K562 (cell line): ENCODE results near the gene PSMB2. TPM values are rescaled to one million over a fixed set of nuclear protein-coding genes. Genes with fewer than 3 reads are reported as not detected.

Source experiments
- ATAC-seq: fragments of 200-7000 bp; cut with Tn5 transposase; 3 replicates; pipeline ENCODE4 v1.9.1; 2020; ENCODE audit warnings: moderate library complexity
- BruUV-seq: library from RNA; stranded (reverse); fragments of 400-500 nt; replicated peaks from 2 replicates; lab custom pipeline; 2021; lab: Mats Ljungman, UMichigan
- CTCF ChIA-PET: fragments of 300-600 bp; formaldehyde crosslinking; extraction: SDS; loops from one replicate; lab custom pipeline; 2021; ENCODE audit warnings: low intra/inter-chr PET ratio; lab: Yijun Ruan, JAX
- POLR2A ChIA-PET: fragments of 300-600, 350-650 bp; sonication (Branson Sonifier 250); formaldehyde crosslinking; extraction: SDS; loops from one replicate; lab custom pipeline; 2021; ENCODE audit warnings: antibody characterized with exemption, inconsistent platforms; lab: Yijun Ruan, JAX
- DNase-seq, 4 experiments: peaks; one replicate each; pipeline versions ENCODE4 v3.0.0 to v3.0.0-alpha.2; 2011 to 2018; ENCODE audit warnings: low spot score in 3 of 4, mixed read lengths in 3 of 4; ENCODE audit errors: extremely low read depth in 1 of 4
- FAIRE-seq: peaks from 2 replicates; lab custom pipeline; 2011; peaks lifted over from hg19 to GRCh38; lab: Jason Lieb, UNC
- H2AFZ ChIP-seq: 2 replicates; pipeline ENCODE4 v1.6.0; 2011; ENCODE audit warnings: low read depth, low read length, control low read depth, inconsistent platforms
- H3K27ac ChIP-seq: fragments of 200-600 bp; 3 replicates; pipeline ENCODE4 v1.8.0; 2011; ENCODE audit warnings: low read depth, mild to moderate bottlenecking, control low read depth, inconsistent platforms, low read length, moderate library complexity, mixed read lengths; ENCODE audit errors: extremely low read depth
- H3K27me3 ChIP-seq, 2 experiments: fragments of 300-600 bp in 1 of 2; 2 replicates in 1 of 2; 3 replicates in 1 of 2; pipeline versions ENCODE4 v1.6.0 to v1.8.0; 2011; ENCODE audit warnings: inconsistent platforms in 2 of 2, low read length in 2 of 2, mild to moderate bottlenecking in 1 of 2, mixed read lengths in 1 of 2, moderate library complexity in 1 of 2; ENCODE audit not compliant: control insufficient read depth in 2 of 2, insufficient read depth in 2 of 2
- H3K36me3 ChIP-seq: fragments of 300-600 bp; 3 replicates; pipeline ENCODE4 v1.8.0; 2011; ENCODE audit warnings: mild to moderate bottlenecking, low read length, inconsistent platforms; ENCODE audit not compliant: control insufficient read depth, insufficient read depth
- H3K4me1 ChIP-seq, 2 experiments: fragments of 200-600 bp in 1 of 2; replicated peaks in 1 of 2; 2 replicates in 1 of 2; 3 replicates in 1 of 2; pipeline versions ENCODE4 v1.5.1 to v1.8.0; 2011; ENCODE audit warnings: inconsistent platforms in 2 of 2, low read length in 2 of 2, mild to moderate bottlenecking in 1 of 2, mixed read lengths in 1 of 2, moderate library complexity in 1 of 2; ENCODE audit not compliant: control insufficient read depth in 2 of 2, insufficient read depth in 2 of 2
- H3K4me2 ChIP-seq: 2 replicates; pipeline ENCODE4 v1.6.1; 2011; ENCODE audit warnings: low read length, control low read depth, inconsistent platforms, mixed read lengths; ENCODE audit not compliant: insufficient read depth
- H3K4me3 ChIP-seq: fragments of 200-600 bp; sonication (generic), shearing (Covaris generic); 2 replicates; pipeline ENCODE4 v1.5.1; 2016; ENCODE audit warnings: control low read depth, inconsistent platforms
- H3K79me2 ChIP-seq: fragments of 200-600 bp; 3 replicates; pipeline ENCODE4 v1.8.0; 2011; ENCODE audit warnings: low read length, inconsistent platforms; ENCODE audit not compliant: control insufficient read depth, insufficient read depth
- H3K9ac ChIP-seq, 2 experiments: 2 replicates each; pipeline versions ENCODE4 v1.6.0 to v1.6.1; 2011; ENCODE audit warnings: low read depth in 2 of 2, low read length in 2 of 2, control low read depth in 1 of 2, inconsistent platforms in 1 of 2, mild to moderate bottlenecking in 1 of 2, mixed read lengths in 1 of 2; ENCODE audit not compliant: insufficient read depth in 1 of 2
- H3K9me1 ChIP-seq: one replicate; pipeline ENCODE4 v1.6.0; 2011; ENCODE audit warnings: inconsistent platforms, mild to moderate bottlenecking, low read length, moderate library complexity; ENCODE audit not compliant: control insufficient read depth, insufficient read depth
- H3K9me3 ChIP-seq: replicated peaks from 2 replicates; pipeline ENCODE4 v1.5.1; 2011; ENCODE audit warnings: low read depth, low read length, inconsistent platforms; ENCODE audit not compliant: control insufficient read depth, insufficient read depth
- H4K20me1 ChIP-seq: replicated peaks from 2 replicates; pipeline ENCODE4 v1.6.1; 2011; ENCODE audit warnings: low read length, inconsistent platforms, mixed read lengths; ENCODE audit not compliant: control insufficient read depth, insufficient read depth
- OTX1 ChIP-seq: fragments of 450-650 bp; formaldehyde crosslinking; IDR thresholded peaks from 2 replicates; pipeline ENCODE4 v1.4.0; 2022; ENCODE audit warnings: mild to moderate bottlenecking
- PML ChIP-seq: IDR thresholded peaks from 2 replicates; pipeline ENCODE4 v1.6.1; 2012; ENCODE audit warnings: low read length, inconsistent platforms
- POLR2G ChIP-seq: fragments of 200-400 bp; formaldehyde crosslinking; IDR thresholded peaks from 2 replicates; pipeline ENCODE4 v1.6.1; 2017; ENCODE audit warnings: low read depth, mild to moderate bottlenecking, antibody characterized with exemption, low read length, moderate library complexity
- RAD51 ChIP-seq: fragments of 450-650 bp; IDR thresholded peaks from 2 replicates; pipeline ENCODE4 v1.7.1; 2016; ENCODE audit warnings: low read depth, mild to moderate bottlenecking, borderline replicate concordance
- WGBS: fragments of 100-300 bp; shearing (Covaris generic); methylation state at CpG from one replicate; pipeline ENCODE4 v1.1.6; 2016; ENCODE audit warnings: low coverage, mixed read lengths; ENCODE audit not compliant: insufficient coverage; ENCODE audit errors: missing lambda C conversion rate; 5-methylcytosine and 5-hydroxymethylcytosine counted together
- in situ Hi-C: fragments of 300-500 bp; cut with MboI; formaldehyde crosslinking; loops from 4 replicates; pipeline ENCODE4 v1.15.0; 2018; ENCODE audit warnings: inconsistent platforms, mixed read lengths
- intact Hi-C: fragments of 100-400 bp; cut with micrococcal nuclease; formaldehyde crosslinking; loops from 2 replicates; pipeline ENCODE4 v1.14.2; 2022
- polyA plus RNA-seq, 8 experiments: library from polyadenylated mRNA; depleted of rRNA in 4 of 8; stranded (reverse) in 5 of 8; unstranded in 3 of 8; fragments of >200 nt; fragmentation: Nextera tagmentation in 2 of 8; fragmentation: Illumina TruSeq in 1 of 8; extraction: Ambion mirVana in 2 of 8; extraction: Trizol in 1 of 8; gene quantifications; 2 replicates each; pipeline versions ENCODE4 v1.2.1 to v1.2.3, GENCODE V29; 2011 to 2014; ENCODE audit warnings: inconsistent platforms in 1 of 8, missing spikeins in 1 of 8
- total RNA-seq, 7 experiments: library from RNA; depleted of rRNA in 6 of 7; stranded (reverse); fragments of >200 nt in 6 of 7; fragmentation: Illumina TruSeq in 2 of 7; extraction: Trizol in 2 of 7; gene quantifications; 2 replicates each; pipeline versions ENCODE4 v1.2.1 to v1.2.3, GENCODE V29; 2011 to 2021; ENCODE audit warnings: low replicate concordance in 1 of 7
- TF ChIP-seq, protein P1 (sequence below): IDR thresholded peaks from 2 replicates; pipeline ENCODE4 v1.6.1; 2011; ENCODE audit not compliant: insufficient read length; ENCODE audit errors: extremely low read depth

PSMB2 gene
- total and polyA plus RNA-seq, 9 of the 15 experiments (the other 6 are each of a cell fraction or from before 2014, with no cell fraction given) = 71.7 to 543 (median 165) TPM

DNA sequence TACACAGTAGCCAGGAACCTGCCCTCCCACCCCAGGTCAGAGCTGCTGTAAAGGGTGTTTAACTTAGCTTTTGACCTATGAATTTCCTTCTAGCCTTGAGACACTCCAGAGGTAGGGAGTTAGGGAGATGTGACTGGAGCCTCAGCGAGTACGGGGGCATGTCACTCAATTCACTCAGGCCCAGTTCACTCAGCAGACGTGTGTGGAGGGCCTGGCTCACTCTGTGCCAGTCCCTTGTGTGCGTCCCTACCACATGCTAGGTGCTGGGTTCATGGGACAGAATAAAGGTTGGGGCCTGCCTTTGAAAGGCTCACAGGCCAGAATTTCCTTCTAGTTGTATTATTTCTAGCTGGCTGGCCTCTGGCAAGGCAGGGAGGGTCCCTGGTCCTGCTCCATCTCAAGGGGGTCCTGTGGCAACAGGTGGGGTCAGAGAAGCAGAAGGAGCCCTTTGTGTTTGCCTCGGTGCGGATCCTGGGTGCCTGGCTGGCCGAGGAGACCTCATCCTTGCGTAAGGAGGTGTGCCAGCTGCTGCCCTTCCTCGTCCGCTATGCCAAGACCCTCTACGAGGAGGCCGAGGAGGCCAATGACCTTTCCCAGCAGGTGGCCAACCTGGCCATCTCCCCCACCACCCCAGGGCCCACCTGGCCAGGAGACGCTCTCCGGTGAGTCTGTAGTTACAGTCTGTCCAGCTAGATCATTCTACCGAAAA, 79.2 kb downstream of the PSMB2 start:
- no peak overlapping the region for H3K4me3 ChIP-seq
- H3K27ac ChIP-seq = no peak overlapping the region
- in situ Hi-C loops (loop anchor here (5.0 to 10.0 kb wide), 2 partner anchors 115 to 357 kb away; no protein-coding TSS in a partner anchor), intact Hi-C loops (loop anchor here (5.0 kb wide), 1 partner anchor 360 kb away; no protein-coding TSS in a partner anchor)
- H3K27me3 ChIP-seq = no peaks in the 10 kb centered on the region
- CTCF ChIA-PET = no interaction called here
- peaks cover 0 to 42% of the 10 kb centered on the region in 2 experiments; a peak in 3 of 5 replicates for H3K4me1 ChIP-seq
- ATAC-seq (no peak), FAIRE-seq (no peak), DNase-seq (no peak)
- H3K9ac ChIP-seq = peak overlapping the region in 1 of 2 experiments; percentile 6; a peak in 1 of 4 replicates
- TF ChIP-seq, protein P1, sequence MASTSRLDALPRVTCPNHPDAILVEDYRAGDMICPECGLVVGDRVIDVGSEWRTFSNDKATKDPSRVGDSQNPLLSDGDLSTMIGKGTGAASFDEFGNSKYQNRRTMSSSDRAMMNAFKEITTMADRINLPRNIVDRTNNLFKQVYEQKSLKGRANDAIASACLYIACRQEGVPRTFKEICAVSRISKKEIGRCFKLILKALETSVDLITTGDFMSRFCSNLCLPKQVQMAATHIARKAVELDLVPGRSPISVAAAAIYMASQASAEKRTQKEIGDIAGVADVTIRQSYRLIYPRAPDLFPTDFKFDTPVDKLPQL = no peak
- TF ChIP-seq POLR2G = 0 out of 2 replicates have a peak, but pooled peaks have one; percentile 31
- no peak for TF ChIP-seq PML
- no peak for TF ChIP-seq RAD51
- no peak for TF ChIP-seq OTX1
- WGBS = 92% methylated on average over 15 of the region's 15 CpGs
- no TSS peak for BruUV-seq
- H2AFZ ChIP-seq = no peak overlapping the region
- peaks cover 18% of the 10 kb centered on the region; the same call in 1 of the 2 replicates for H4K20me1 ChIP-seq
- H3K9me1 ChIP-seq = no peaks in the 10 kb centered on the region
- no peaks in the 10 kb centered on the region for H3K9me3 ChIP-seq
- POLR2A ChIA-PET = interaction anchor here (0.6 to 1.5 kb wide), 5 partner anchors 13 to 694 kb away, joined by 3 to 5 read pairs (median 3); partner anchors contain the start of gene CLSPN
- peaks cover 12% of the 10 kb centered on the region for H3K79me2 ChIP-seq
- H3K4me2 ChIP-seq = no peak overlapping the region
- peaks cover 55% of the 10 kb centered on the region; the same call in 2 of the 3 replicates for H3K36me3 ChIP-seq
